ACHN (cell line): ENCODE data around the gene CAMKMT.
"Not testable (repeated sequence)": the region's sequence is repeated elsewhere in the genome, so short reads cannot be mapped to it uniquely, and the experiment has no call there.

Experiments used
- DNase-seq: peaks from one replicate; pipeline ENCODE4 v3.0.0-alpha.2; 2015
- in situ Hi-C: cut with HindIII; loops from 2 replicates; pipeline ENCODE4 v1.10.0; 2017; ENCODE audit warnings: low sequenced_read_pairs, low pct_ligation_motif_present, low pct_unique_long_range_greater_than_20kb

Gene CAMKMT

DNA sequence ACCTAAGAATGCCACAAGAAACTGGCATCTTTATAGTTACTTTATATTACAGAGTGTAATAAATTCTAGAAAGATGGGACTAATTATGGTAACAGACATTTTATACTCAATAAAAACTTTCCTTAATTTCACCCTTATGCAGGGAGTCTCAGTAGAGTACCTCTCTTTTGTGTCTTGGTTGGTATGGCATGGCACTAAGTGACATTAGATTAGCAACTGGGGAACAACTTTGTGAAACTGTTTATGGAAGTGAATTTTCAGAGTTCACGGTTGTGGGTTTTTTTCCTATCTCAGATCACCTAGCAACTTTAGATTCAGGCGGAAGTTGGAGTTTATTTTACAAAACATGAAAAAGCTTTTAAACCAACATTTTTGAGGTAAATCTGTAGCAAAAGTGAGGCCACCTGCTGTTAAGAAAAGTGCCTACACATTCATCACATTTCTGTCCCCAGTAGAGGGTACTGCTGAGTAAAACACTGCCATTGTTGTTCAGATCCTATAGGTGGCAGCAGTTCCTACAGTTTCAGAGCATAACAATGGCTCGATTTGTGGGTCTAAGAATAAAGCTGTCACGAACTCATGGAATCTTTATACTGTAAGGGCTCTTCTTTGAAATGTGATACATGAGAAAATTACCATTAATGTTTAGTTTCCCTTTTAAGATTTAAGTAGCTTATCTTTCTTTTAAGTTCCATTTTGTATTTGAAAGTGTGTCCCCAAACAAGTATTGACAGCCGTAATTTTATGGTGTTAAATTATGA, 117.6 kb downstream of the CAMKMT start:
- DNase-seq: peak; percentile 88
- in situ Hi-C loops: no loop called here

DNA sequence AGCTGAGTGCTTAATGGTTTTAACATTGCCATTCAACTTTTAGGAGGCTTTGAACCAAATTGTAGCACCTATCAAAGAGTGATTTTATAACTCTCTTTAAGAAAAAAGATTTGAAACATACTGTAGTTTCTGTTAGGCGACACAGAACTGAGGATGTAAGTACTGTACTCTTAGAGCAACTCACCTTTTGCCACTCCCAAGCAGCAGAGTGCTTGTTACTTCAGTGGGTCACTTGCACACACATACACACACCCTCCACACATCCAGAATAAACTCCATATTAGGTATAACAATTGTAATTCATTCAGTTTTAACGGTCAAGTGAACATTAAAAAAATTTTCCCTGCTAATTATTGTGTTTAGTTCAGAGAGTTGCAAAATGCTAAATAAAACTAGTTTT, 118.3 kb downstream of the CAMKMT start:
- no peak for DNase-seq
- in situ Hi-C loops: no loop called here

DNA sequence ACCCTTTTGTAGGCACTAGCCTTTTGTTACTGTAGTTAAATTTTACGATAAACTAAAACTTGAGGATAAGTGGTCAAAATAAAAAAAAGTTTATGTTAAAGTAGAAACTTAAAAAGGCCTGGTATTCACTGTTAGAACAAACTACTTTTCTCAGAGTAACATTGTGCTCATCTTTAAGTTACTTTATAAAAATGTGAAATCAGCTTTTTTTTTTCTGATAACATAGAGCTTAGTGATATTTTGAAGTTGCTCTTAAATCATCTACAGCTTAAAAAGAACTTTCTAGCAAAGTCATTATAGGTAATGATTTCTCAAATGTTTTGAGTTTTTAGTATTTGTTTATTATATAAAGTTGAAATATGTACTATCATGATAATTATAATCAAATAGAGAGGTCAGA, 125.3 kb downstream of the CAMKMT start:
- in situ Hi-C loops: no loop called here
- no peak for DNase-seq

DNA sequence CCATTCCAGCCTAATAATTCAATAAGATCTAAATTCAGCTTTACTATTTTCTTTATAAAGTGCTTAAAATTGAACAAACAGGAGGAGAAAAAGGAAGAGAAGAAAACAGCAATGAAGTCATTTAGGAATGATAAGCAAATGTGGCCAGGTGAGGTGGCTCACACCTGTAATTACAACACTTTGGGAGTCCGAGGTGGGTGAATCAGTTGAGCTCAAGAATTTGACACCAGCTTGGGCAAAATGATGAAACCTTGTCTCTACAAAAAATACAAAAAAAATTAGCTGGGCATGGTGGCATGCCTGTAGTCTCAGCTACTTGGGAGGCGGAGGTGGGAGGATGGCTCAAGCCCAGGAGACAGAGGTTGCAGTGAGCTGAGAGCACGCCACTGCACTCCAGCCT, 129.0 kb downstream of the CAMKMT start:
- in situ Hi-C loops: no loop called here
- DNase-seq: no peak

DNA sequence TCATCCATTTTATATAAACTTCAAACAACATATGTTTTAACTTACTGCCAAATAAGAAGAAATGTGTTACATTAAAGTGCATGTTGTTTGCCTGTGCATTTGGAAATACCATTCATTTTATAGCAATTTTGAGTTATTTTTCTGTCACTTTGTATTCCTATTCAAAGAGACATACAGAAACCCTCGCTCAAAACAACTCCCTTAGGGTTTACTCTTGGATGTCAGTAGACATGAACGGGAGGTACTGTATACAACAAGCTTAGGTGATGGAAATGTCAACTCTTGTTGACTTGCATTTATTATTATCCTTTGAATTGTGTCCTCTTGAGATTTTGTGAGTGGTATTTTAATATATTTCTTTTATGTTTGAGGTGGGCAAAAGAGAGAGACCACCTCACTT, 132.3 kb downstream of the CAMKMT start:
- in situ Hi-C loops: no loop called here
- no peak for DNase-seq

DNA sequence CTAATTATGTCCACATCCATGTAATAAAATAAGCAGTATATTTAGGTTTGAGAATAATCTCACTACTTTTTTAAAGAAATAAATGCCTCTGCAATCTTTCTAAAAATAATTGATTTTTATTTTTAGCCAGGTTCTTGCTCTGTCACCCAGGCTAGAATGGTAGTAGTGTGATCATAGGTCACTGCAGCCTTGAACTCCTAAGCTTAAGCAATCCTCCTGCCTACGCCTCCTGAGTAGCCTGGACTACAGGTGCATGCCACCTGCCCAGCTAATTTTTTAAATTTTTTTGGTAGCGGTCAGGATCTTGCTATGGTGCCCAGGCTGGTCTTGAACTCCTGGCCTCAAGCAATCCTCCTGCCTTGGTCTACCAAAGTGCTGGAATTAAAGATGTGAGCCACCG, 133.3 kb downstream of the CAMKMT start:
- DNase-seq: no peak
- in situ Hi-C loops: no loop called here

DNA sequence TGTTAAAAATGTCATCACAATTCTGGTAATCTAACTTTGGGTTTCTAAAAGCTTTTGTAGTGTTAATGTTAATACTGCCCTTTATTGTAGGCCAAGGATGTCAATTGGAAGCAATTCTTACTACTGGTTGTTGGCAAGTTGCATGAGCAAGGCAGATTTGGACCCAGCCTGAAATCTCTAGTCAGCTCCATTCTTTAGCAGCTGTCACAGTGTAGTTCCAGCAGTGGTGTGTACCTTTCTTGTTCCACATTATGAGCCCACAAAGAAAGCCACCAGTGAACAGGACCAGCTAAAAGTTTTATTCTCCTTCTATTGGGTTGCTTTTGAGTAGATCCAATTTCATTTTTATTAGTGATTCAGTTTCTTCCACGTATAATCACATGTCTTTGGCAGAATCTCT, 133.8 kb downstream of the CAMKMT start:
- in situ Hi-C loops: no loop called here
- DNase-seq: no peak

DNA sequence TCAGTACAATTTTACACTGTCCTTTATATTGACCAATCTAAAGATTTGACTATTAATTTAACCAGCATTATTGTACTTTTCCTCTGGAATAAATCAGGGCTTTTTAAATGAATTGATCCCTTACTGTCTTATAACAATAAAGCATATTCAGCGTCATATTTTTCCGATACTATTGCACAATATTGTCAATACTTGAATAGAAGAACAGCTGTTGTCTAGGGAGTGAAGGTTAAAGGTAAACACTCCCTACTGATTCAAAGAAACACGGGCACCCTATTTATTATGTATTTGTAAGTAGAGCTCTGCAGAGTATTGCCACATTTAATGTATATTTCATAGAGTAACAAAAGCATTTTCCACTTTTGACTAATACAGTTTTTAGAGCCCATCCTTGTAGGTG, 134.4 kb downstream of the CAMKMT start:
- in situ Hi-C loops: no loop called here
- DNase-seq: no peak

DNA sequence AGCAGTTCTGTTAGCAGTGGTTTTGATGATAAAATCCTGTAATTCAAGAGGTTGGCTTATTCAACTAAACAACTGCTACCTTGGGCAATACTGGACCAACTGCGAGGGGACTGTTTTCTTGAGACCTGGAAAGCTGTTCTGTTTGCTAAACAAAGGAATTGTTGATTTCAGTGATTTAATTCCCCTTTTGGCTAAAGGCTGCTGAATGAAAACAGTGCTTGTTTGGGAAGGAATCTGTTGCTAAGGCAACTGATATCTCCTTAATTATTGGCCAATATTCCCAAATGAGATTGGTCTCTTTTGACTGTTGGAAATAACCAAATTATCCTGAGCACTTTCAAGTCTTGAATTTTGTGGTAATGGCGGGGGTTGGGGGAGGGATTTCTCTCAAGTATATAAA, 136.8 kb downstream of the CAMKMT start:
- in situ Hi-C loops: no loop called here
- DNase-seq: no peak

DNA sequence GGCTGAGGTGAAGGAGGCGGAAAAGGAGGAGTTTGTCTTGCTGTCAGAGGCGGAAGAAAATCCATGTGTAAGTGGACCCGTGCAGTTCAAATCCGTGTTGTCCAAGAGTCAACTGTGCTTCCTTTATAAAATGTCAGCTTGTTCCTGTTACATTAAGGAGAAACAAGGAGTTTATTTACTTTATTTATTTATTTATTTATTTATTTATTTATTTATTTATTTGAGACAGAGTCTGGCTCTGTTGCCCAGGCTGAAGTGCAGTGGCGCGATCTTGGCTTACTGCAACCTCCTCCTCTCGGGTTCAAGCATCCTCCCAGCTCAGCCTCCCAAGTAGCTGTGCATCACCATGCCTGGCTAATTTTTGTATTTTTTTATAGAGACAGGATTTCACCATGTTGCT, 143.9 kb downstream of the CAMKMT start:
- DNase-seq, in situ Hi-C loops: not testable (repeated sequence)

DNA sequence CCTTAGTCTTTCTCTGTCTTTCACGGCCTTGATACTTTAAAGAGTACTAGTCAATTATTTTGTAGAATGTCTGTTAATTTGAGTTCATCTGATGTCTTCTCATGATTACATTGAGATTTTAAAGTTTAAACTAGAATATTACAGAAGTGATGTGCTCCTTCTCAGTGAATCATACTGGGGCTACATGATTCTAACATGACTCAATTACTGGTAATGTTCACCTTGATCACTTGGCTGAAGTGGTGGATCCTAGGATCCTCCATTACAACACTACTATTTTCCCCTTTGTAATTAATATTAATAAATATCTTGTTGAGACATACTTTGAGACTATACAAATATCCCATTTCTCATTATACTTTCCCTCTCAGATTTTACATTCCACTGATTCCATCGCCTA, 148.5 kb downstream of the CAMKMT start:
- DNase-seq: peak; percentile 20
- in situ Hi-C loops: no loop called here

DNA sequence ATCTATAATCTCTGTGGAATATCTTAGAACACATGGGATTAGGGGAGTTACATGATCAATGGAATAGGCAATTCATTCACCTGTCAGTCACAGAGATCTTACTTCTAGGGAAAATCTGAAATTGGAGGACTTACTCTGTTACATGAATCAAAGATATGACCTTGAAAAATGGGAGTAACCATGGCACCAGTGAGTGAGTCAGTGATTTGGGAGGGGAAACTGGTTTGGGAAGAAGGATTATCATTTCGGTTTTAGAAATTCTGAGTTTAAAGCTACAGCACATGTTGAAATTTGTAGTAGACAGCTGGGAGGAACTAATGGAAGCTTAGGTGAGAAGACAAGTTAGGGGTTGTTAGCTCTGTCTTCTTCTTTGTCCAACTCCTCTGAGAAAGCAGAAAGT, 153.7 kb downstream of the CAMKMT start:
- in situ Hi-C loops: no loop called here
- no peak for DNase-seq

DNA sequence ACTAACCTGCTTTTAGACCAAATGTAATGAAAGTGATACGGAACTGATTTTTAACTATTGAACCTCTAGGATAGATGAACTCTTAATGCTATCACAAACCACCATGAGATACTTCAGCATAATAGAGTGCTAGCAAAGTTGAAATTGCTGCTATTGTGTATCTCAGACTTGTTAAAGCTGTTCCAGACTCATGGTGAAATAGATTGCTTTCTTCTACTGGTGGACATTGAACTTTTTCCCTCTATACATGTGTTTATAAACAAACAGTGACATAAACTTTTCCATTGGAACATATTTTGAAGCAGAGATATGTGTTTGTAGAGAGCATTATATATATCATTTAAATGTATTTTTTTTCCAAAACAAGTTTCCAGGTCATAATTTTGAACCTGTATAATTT, 157.3 kb downstream of the CAMKMT start:
- no peak for DNase-seq
- in situ Hi-C loops: no loop called here

DNA sequence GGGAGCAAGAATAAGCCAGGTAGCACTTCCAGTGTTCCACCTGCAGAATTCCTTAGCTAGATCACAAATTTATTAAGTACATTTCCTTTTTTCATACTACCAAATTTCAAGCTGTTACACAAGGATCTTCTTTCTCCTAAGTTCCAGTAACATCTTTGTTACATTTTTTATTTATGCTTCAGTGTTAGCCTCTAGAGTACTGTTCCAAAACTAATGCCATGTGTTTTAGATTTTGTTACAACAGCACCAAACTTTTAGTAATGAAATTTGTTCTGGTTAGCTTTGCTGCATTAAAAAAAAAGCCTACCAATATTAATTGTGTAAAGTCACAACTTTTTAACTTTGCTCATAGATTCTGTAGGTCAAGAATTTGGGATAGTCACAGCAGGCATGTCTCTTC, 161.1 kb downstream of the CAMKMT start:
- DNase-seq: no peak
- in situ Hi-C loops: no loop called here

DNA sequence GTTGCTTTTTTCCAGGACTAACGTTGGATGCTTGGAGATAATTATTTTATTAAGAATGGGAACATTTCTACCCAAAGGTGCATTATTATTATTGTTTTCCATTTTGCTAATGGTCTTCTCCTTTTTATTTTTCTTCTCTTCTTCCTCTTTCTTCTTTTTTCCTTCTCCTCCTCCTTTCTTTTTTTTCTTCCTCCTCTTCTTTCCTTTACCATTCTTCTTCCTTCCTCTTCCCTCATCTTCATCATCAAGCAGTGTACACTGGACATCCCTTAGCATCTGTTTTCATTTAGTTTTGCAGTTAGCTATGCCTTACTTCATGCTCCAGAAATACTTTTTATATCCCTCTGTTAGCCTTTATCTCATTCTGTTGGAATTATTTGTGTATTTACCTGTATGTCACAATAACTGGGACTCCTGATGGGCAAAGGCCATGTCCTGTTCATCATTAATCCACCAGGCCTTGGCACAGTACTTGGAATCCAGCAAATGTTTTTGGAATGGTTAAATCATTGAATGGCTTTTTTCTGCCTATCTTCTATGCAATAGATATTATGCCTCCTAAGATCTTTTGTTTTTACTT, 162.7 kb downstream of the CAMKMT start:
- in situ Hi-C loops: no loop called here
- no peak for DNase-seq

DNA sequence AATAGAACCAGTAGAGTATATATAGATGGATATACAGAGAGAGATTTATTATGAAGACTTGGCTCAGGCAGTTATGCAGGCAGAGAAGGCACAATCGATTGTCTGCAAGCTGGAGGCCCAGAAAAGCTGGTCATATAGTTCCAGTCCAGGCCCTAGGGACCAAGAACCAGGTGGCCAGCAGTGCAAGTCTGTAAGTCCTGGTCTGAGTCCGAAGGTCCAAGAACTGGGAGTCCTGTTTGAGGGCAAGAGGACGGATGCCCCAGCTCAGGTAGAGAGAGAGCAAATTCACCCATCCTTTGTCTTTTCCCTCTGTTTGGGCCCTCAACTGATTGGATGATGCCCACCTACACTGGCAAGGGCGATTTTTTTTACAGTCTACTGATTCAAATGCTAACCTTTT, 164.6 kb downstream of the CAMKMT start:
- no peak for DNase-seq
- in situ Hi-C loops: no loop called here

DNA sequence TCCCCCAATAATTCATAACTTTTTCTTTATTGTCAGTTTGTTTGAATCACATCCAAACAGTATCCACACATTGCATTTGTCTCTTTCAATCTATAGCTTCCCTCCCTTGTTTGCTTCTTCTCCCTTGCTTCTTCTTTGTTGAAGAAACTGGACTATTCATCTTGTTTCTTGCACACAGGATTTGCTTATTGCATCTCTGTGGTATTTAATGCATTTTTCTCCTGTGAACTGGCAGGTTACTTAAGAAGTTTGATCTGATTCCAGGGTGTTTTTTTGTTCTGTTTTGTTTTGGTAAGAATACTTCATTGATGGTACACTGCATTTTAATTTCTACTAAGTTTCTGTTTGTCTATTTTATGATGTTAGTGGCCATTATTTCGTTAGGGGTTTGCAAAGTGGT, 166.8 kb downstream of the CAMKMT start:
- peak; percentile 22 for DNase-seq
- in situ Hi-C loops: no loop called here

DNA sequence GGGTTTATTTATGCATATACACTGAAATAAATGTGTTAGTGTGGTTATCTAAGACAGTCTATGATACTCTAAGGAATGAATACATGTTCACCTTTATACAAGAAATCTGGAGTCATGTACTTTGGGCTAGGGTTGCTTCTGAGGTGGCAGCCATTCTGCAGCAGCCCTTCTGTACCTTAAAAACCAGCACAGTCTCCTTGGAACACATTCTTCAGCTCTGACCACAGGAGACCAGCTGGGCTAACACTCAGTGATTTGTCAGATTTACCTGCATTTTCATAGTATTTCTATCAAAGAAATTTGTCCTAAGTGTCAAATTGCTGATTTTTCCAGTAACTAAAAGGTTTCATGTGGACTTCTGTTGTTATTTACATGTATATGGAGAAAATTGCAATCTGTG, 167.7 kb downstream of the CAMKMT start:
- in situ Hi-C loops: no loop called here
- DNase-seq: no peak

DNA sequence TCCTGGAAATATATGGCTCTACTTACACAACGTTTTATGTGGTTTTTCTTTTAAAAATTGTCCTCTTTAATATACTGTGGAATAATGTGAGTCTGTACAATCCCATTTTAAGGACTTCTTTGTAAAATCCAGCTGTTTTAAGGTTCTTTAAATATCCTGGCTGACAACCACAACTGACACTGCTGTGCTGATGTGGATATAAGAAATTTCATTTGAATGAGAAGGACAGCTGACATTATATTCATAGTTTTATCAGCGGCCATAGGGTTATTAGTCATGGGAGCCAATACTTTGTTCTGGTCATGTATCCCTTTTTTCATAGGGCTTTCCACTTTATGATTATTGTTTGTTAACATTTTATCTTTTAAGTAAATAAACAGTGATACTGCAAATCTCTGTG, 169.5 kb downstream of the CAMKMT start:
- no peak for DNase-seq
- in situ Hi-C loops: no loop called here

DNA sequence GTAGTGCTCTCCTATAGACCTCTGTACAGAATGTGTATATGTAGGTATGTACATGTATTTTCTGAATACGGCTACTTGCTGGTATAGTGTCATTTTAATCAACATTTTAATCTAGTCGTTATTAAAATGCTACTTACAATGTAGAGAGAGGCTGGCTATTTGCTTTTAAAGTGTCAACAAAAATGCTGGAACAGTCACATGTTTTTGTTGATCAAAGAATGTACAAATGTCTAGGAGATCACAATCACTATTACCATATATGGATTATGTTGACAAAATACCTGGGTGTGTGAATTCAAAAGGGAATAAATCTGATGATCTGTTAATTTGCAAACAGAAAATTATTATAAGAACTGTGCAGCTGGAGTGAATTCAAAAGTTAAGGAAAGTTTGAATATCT, 170.3 kb downstream of the CAMKMT start:
- in situ Hi-C loops: no loop called here
- DNase-seq: no peak

DNA sequence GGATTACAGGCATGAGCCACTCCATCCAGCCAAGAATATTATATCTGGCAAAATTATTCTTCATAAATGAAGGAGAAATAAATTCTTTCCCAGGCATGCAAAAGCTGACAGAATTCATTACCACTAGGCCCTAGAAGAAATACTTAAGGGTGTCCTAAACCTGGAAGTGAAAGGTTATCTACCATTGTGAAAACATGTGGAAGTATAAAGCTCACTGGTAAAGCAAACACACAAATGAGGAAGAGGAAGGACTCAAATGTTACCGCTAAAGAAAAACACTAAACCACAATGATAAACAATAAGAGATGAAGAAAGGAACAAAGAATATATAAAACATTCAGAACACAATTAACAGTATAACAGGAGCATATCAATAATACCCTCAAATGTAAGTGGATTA, 171.8 kb downstream of the CAMKMT start:
- in situ Hi-C loops: no loop called here
- no peak for DNase-seq
